Nephron (organoid): ENCODE data around the gene UCHL5.
A peak's percentile ranks its signal among the peaks of the same experiment; 100 is the strongest.
"Not testable (repeated sequence)": the region's sequence is repeated elsewhere in the genome, so short reads cannot be mapped to it uniquely, and the experiment has no call there.

Source experiments
- H3K27ac Mint-ChIP-seq, 3 experiments: 2 replicates each; pipeline ENCODE4 v1.8.0; 2020; ENCODE audit warnings: mixed read lengths in 3 of 3, mild to moderate bottlenecking in 2 of 3, moderate library complexity in 1 of 3
- H3K27me3 Mint-ChIP-seq: 2 replicates; pipeline ENCODE4 v1.8.0; 2021; ENCODE audit warnings: low read depth, mild to moderate bottlenecking, moderate library complexity, mixed read lengths
- H3K36me3 Mint-ChIP-seq: 2 replicates; pipeline ENCODE4 v1.8.0; 2020; ENCODE audit warnings: low read depth, mixed read lengths
- H3K4me1 Mint-ChIP-seq: 2 replicates; pipeline ENCODE4 v1.8.0; 2020; ENCODE audit warnings: mixed read lengths
- H3K4me3 Mint-ChIP-seq, 3 experiments: 2 replicates each; pipeline ENCODE4 v1.8.0; 2020; ENCODE audit warnings: mild to moderate bottlenecking in 3 of 3, mixed read lengths in 3 of 3, moderate library complexity in 2 of 3
- H3K9me3 Mint-ChIP-seq: 2 replicates; pipeline ENCODE4 v1.8.0; 2020; ENCODE audit warnings: mixed read lengths
- TF ChIP-seq, protein P1 (sequence below), 3 experiments: fragments of 200-600 bp; sonication (generic); IDR thresholded peaks; one replicate each; pipeline ENCODE4 v1.5.0; 2021; ENCODE audit warnings: antibody characterized with exemption in 3 of 3; ENCODE audit not compliant: unreplicated experiment in 3 of 3

Gene UCHL5

DNA sequence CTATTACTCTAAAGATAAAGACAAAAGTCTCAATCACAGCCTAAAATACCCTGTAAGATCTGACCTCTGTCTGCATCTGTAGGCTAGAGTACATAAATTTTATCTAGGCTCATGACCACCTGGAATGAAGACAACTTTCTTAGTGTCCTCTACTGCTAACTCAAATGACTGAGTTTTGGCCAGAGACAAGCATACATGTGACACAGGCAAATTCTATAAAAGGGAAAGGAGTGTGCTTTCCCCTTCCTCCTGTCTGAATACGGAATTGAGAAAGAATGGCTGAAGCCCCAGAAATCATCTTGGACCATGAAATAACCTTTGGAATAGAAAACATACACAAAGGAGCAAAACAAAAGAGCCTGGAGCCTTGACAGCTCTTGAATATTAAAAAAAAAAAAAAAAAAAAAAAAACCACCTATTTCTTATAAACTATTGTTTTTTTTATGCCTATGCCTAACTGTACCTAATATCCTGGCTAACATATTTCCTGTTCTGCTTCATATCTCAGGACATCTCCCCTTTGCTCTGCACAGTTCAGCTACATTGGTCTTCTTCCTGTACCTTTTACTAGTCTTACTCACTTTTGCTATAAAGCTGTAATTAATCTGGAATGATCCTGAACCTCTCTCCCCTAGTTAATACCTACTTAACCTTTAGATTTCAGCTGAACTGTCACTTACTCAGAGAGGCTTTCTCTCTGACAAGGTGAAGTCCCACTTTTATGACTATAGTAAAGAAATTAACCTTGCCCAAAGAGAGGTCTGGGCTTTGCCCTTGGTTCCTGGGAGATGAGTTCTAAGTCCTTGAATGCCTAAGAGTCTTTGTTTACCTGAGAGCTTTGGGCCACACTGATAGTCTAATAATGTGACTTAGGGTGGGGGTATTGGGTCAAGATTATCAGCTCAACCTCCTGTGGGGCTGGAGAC, 16.1 kb downstream of the UCHL5 start:
- TF ChIP-seq, protein P1, sequence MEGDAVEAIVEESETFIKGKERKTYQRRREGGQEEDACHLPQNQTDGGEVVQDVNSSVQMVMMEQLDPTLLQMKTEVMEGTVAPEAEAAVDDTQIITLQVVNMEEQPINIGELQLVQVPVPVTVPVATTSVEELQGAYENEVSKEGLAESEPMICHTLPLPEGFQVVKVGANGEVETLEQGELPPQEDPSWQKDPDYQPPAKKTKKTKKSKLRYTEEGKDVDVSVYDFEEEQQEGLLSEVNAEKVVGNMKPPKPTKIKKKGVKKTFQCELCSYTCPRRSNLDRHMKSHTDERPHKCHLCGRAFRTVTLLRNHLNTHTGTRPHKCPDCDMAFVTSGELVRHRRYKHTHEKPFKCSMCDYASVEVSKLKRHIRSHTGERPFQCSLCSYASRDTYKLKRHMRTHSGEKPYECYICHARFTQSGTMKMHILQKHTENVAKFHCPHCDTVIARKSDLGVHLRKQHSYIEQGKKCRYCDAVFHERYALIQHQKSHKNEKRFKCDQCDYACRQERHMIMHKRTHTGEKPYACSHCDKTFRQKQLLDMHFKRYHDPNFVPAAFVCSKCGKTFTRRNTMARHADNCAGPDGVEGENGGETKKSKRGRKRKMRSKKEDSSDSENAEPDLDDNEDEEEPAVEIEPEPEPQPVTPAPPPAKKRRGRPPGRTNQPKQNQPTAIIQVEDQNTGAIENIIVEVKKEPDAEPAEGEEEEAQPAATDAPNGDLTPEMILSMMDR (IDR thresholded peaks at IDR 0.05; ENCODE audit: unreplicated experiment in 3 of 3), result no peak
- Mint-ChIP-seq H3K4me1 (no peaks in the 10 kb centered on the region), H3K9me3 (no peaks in the 10 kb centered on the region), H3K4me3 (no peak overlapping the region), H3K36me3 (peaks cover 50% of the 10 kb centered on the region), H3K27ac (no peak overlapping the region), H3K27me3 (no peaks in the 10 kb centered on the region)

DNA sequence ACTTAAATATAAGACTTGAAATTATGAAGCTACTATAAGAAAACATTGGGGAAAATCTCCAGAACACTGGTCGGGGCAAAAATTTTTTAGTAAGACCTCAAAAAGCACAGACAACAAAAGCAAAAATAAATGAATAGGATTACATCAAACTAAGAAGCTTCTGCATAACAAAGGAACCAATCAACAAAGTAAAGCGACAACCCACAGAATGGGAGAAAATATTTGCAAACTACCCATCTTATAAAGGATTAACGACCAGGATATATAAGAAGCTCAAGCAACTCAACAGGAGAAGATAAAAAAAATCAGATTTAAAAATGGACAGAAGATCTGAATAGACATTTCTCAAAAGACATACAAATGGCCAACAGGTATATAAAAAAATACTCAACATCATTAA, 19.1 kb downstream of the UCHL5 start:
- H3K4me3 Mint-ChIP-seq, result no peak overlapping the region
- H3K4me1 Mint-ChIP-seq, result no peaks in the 10 kb centered on the region
- TF ChIP-seq, protein P1 (IDR thresholded peaks at IDR 0.05; ENCODE audit: unreplicated experiment in 3 of 3), result no peak
- H3K27ac Mint-ChIP-seq, result no peak overlapping the region
- H3K36me3 Mint-ChIP-seq, result peaks cover 70% of the 10 kb centered on the region
- H3K9me3 Mint-ChIP-seq, result peaks cover 5% of the 10 kb centered on the region
- H3K27me3 Mint-ChIP-seq, result no peaks in the 10 kb centered on the region

DNA sequence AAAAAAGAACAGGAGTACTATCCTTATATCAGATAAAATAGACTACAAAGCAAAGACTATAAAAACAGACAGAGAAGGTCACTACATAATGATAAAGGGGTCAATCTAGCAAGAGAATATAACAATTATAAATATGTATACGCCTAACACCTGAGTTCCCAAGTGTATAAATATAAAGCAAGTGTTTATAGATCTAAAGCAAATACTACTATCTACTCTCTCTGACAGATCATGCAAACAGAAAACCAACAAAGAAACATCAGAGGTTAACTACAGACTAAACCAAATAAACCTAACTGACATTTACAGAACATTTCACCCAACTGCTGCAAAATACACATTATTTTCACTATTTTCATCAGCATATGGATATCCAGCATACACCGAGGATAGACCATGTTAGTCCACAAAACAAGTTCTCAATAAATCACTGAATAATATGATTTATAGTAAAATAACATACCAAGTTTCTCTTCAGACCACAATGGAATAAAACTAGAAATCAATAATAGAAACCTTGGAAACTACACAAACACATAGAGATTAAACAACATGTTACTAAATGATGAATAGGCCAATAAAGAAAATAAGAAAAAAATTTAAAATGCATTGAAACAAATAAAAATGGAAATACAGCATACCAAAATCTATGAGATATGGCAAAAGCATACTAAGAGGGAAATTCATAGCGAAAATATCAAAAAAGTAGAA, 22.7 kb downstream of the UCHL5 start:
- Mint-ChIP-seq H3K9me3 (peaks cover 13% of the 10 kb centered on the region), H3K36me3 (peaks cover 73% of the 10 kb centered on the region), H3K27me3 (no peaks in the 10 kb centered on the region), H3K4me1 (no peaks in the 10 kb centered on the region), H3K4me3 (no peak overlapping the region), H3K27ac (no peak overlapping the region)
- TF ChIP-seq, protein P1 (IDR thresholded peaks at IDR 0.05; ENCODE audit: unreplicated experiment in 3 of 3), result no peak

DNA sequence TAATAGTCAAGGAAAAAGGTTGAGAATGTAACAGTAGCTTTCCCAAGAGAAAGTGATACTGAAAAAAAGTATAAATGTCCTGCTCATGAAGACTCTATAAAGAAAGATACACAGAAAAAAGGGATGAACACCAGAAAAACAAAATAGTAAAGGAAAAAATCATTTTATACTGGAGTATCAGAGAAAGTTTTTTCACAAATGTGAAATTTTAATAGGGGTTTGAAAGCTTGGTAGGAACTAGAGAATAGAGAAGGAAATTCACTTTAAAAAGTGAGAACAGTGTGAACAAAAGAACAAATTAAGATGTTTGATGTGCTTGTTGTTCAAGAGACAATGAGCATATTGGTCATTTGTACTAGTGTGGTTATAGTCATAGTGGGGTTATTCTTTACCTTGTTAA, 25.6 kb downstream of the UCHL5 start:
- Mint-ChIP-seq H3K27ac (no peak overlapping the region), H3K4me1 (no peaks in the 10 kb centered on the region), H3K4me3 (no peak overlapping the region), H3K9me3 (peaks cover 13% of the 10 kb centered on the region), H3K27me3 (no peaks in the 10 kb centered on the region), H3K36me3 (peaks cover 57% of the 10 kb centered on the region)
- TF ChIP-seq, protein P1 (IDR thresholded peaks at IDR 0.05; ENCODE audit: unreplicated experiment in 3 of 3), result no peak

DNA sequence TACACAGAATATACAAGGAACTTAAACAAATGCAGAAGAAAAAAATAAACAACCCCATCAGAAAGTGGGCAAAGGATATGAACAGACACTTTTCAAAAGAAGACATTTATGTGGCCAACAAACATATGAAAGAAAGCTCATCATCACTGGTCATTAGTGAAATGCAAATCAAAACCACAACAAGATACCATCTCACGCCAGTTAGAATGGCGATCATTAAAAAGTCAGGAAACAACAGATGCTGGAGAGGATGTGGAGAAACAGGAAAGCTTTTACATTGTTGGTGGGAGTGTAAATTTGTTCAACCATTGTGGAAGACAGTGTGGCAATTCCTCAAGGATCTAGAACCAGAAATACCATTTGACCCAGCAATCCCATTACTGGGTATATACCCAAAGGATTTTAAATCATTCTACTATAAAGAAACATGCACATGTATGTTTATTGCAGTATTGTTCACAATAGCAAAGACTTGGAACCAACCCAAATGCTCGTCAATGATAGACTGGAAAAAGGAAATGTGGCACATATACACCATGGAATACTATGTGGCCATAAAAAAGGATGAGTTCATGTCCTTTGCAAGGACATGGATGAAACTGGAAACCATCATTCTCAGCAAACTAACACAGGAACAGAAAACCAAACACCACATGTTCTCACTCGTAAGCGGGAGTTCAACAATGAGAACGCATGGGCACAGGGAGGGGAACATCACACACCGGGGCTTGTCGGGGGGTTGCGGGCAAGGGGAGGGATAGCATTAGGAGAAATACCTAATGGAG, 26.3 kb downstream of the UCHL5 start:
- not testable (repeated sequence) for H3K4me3 Mint-ChIP-seq

DNA sequence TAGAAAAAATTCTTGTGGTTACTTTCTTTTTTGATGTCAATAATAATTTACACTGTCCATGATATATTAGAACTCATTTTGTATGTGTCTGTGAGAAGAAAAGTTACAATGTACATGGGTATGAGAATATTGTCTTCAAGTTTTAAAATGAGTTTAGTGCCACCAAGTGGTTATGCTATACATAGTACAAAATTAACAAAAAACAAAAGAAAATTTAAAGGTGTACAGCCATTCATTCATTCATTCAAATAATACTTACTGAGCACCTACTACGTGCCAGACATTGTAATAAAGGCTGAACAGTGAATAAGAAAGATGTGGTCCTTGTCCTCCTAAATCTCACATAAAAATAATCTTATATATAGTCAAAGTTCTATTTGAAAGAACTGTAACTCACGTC, 27.7 kb downstream of the UCHL5 start:
- H3K9me3 Mint-ChIP-seq, result peaks cover 8% of the 10 kb centered on the region
- peaks cover 40% of the 10 kb centered on the region for H3K36me3 Mint-ChIP-seq
- TF ChIP-seq, protein P1 (IDR thresholded peaks at IDR 0.05; ENCODE audit: unreplicated experiment in 3 of 3), result peak in 2 of 3 experiments; percentile 20 to 43
- H3K4me3 Mint-ChIP-seq, result no peak overlapping the region
- H3K27ac Mint-ChIP-seq, result peak overlapping the region in 1 of 3 experiments; percentile 17
- no peaks in the 10 kb centered on the region for H3K4me1 Mint-ChIP-seq
- H3K27me3 Mint-ChIP-seq, result no peaks in the 10 kb centered on the region

More for the DNA sequence above, 26.3 kb downstream of the UCHL5 start:
- H3K27me3 Mint-ChIP-seq, H3K4me1 Mint-ChIP-seq, H3K27ac Mint-ChIP-seq: not testable (repeated sequence)
- peaks cover 53% of the 10 kb centered on the region for H3K36me3 Mint-ChIP-seq
- H3K9me3 Mint-ChIP-seq, result peaks cover 13% of the 10 kb centered on the region
